IMR-90 (cell line): ENCODE results near the gene ZNF573. TPM values are rescaled to one million over a fixed set of nuclear protein-coding genes. Genes with fewer than 3 reads are reported as not detected.

ENCODE experiments used
- ATAC-seq: fragments of 200-7000 bp; cut with Tn5 transposase; 2 replicates; pipeline ENCODE4 v1.9.1; 2020; ENCODE audit warnings: low read depth, mild to moderate bottlenecking, moderate library complexity
- BruUV-seq: library from RNA; stranded (reverse); fragments of 400-500 nt; replicated peaks from 2 replicates; lab custom pipeline; 2021; lab: Mats Ljungman, UMichigan
- CTCF ChIA-PET: fragments of 300-600 bp; formaldehyde crosslinking; extraction: SDS; loops from one replicate; lab custom pipeline; 2021; ENCODE audit warnings: antibody characterized with exemption; lab: Yijun Ruan, JAX
- POLR2A ChIA-PET: fragments of 300-600 bp; sonication (Branson Sonifier 250); formaldehyde crosslinking; loops from one replicate; lab custom pipeline; 2022; ENCODE audit warnings: antibody characterized with exemption; ENCODE audit not compliant: unreplicated experiment; lab: Charles Lee
- DNase-seq: peaks from one replicate; pipeline ENCODE4 v3.0.0; 2013
- H2AFZ ChIP-seq: replicated peaks from 2 replicates; pipeline ENCODE3; 2013; ENCODE audit warnings: low read length, mild to moderate bottlenecking; ENCODE audit not compliant: poor library complexity
- H2AK5ac ChIP-seq: 2 replicates; pipeline ENCODE4 v1.6.1; 2013; ENCODE audit warnings: low read depth, low read length, inconsistent platforms
- H2AK9ac ChIP-seq: replicated peaks from 2 replicates; pipeline ENCODE3; 2013; ENCODE audit warnings: mild to moderate bottlenecking, low read depth, low read length, moderate library complexity; ENCODE audit not compliant: poor library complexity
- H2BK120ac ChIP-seq: 2 replicates; pipeline ENCODE4 v1.6.1; 2013; ENCODE audit warnings: low read depth, low read length, inconsistent platforms
- H2BK15ac ChIP-seq: 3 replicates; pipeline ENCODE4 v1.6.1; 2013; ENCODE audit warnings: low read depth, low read length, inconsistent platforms
- H2BK20ac ChIP-seq: 2 replicates; pipeline ENCODE4 v1.6.1; 2013; ENCODE audit warnings: low read depth, mild to moderate bottlenecking, inconsistent platforms, low read length, moderate library complexity
- H2BK5ac ChIP-seq: 2 replicates; pipeline ENCODE4 v1.6.1; 2013; ENCODE audit warnings: mild to moderate bottlenecking, low read depth, low read length, inconsistent platforms; ENCODE audit not compliant: poor library complexity, severe bottlenecking
- H3K14ac ChIP-seq: replicated peaks from 2 replicates; pipeline ENCODE4 v1.6.1; 2013; ENCODE audit warnings: low read depth, low read length, inconsistent platforms
- H3K18ac ChIP-seq: 2 replicates; pipeline ENCODE4 v1.6.1; 2013; ENCODE audit warnings: low read depth, low read length, control low read depth
- H3K23ac ChIP-seq: 2 replicates; pipeline ENCODE4 v1.6.1; 2013; ENCODE audit warnings: low read depth, low read length, inconsistent platforms
- H3K27ac ChIP-seq: 2 replicates; pipeline ENCODE4 v1.5.1; 2013; ENCODE audit warnings: mild to moderate bottlenecking, control low read depth, low read length; ENCODE audit not compliant: insufficient read depth
- H3K27me3 ChIP-seq: 2 replicates; pipeline ENCODE4 v1.6.1; 2013; ENCODE audit warnings: low read length; ENCODE audit not compliant: control insufficient read depth, insufficient read depth
- H3K36me3 ChIP-seq: 2 replicates; pipeline ENCODE4 v1.6.1; 2013; ENCODE audit warnings: low read length, mixed read lengths; ENCODE audit not compliant: control insufficient read depth, insufficient read depth
- H3K4ac ChIP-seq: 2 replicates; pipeline ENCODE4 v1.6.1; 2013; ENCODE audit warnings: low read depth, low read length, inconsistent platforms
- H3K4me1 ChIP-seq: 2 replicates; pipeline ENCODE4 v1.6.1; 2013; ENCODE audit warnings: low read length, mixed read lengths; ENCODE audit not compliant: control insufficient read depth, insufficient read depth
- H3K4me2 ChIP-seq: 2 replicates; pipeline ENCODE4 v1.6.1; 2013; ENCODE audit warnings: low read depth, mild to moderate bottlenecking, control low read depth, low read length, moderate library complexity
- H3K4me3 ChIP-seq: 2 replicates; pipeline ENCODE4 v1.5.1; 2013; ENCODE audit warnings: low read depth, mild to moderate bottlenecking, control low read depth, low read length, moderate library complexity; ENCODE audit not compliant: insufficient read depth
- H3K56ac ChIP-seq: 2 replicates; pipeline ENCODE4 v1.6.1; 2013; ENCODE audit warnings: low read length, inconsistent platforms; ENCODE audit not compliant: insufficient read depth; ENCODE audit errors: extremely low read depth
- H3K79me1 ChIP-seq, 2 experiments: 2 replicates each; pipeline ENCODE4 v1.6.1; 2013; ENCODE audit warnings: low read length in 2 of 2, inconsistent platforms in 1 of 2, low read depth in 1 of 2
- H3K9ac ChIP-seq: 2 replicates; pipeline ENCODE4 v1.6.1; 2013; ENCODE audit warnings: low read depth, low read length, control low read depth
- H3K9me1 ChIP-seq: 2 replicates; pipeline ENCODE4 v1.6.1; 2013; ENCODE audit warnings: low read length, inconsistent platforms; ENCODE audit not compliant: insufficient read depth
- H3K9me3 ChIP-seq: 2 replicates; pipeline ENCODE4 v1.6.1; 2013; ENCODE audit warnings: low read length; ENCODE audit not compliant: control insufficient read depth, insufficient read depth
- H4K20me1 ChIP-seq: 2 replicates; pipeline ENCODE4 v1.6.1; 2013; ENCODE audit warnings: low read length, inconsistent platforms; ENCODE audit not compliant: insufficient read depth
- H4K5ac ChIP-seq: 2 replicates; pipeline ENCODE4 v1.6.1; 2013; ENCODE audit warnings: mild to moderate bottlenecking, low read depth, low read length, control low read depth
- H4K8ac ChIP-seq, 2 experiments: 2 replicates each; pipeline ENCODE4 v1.6.1; 2013; ENCODE audit warnings: low read depth in 2 of 2, low read length in 2 of 2, control low read depth in 1 of 2, inconsistent platforms in 1 of 2
- H4K91ac ChIP-seq: 2 replicates; pipeline ENCODE4 v1.6.1; 2013; ENCODE audit warnings: low read depth, low read length, inconsistent platforms; ENCODE audit not compliant: insufficient read depth
- MAFK ChIP-seq: IDR thresholded peaks from 2 replicates; pipeline ENCODE4 v1.6.1; 2012; ENCODE audit warnings: low read depth, low read length, improper control_type of control experiment
- MXI1 ChIP-seq: IDR thresholded peaks from 2 replicates; pipeline ENCODE4 v1.6.1; 2012; ENCODE audit warnings: low read depth, mild to moderate bottlenecking, low read length, moderate library complexity, borderline replicate concordance
- WGBS, 2 experiments: methylation state at CpG; one replicate each; pipeline versions ENCODE4 v1.1.5 to v1.1.7; 2013; ENCODE audit warnings: missing lambda C conversion rate in 2 of 2; ENCODE audit not compliant: insufficient read length in 1 of 2; ENCODE audit errors: extremely low coverage in 2 of 2; 5-methylcytosine and 5-hydroxymethylcytosine counted together
- dilution Hi-C: fragments of 300-500 bp; cut with HindIII; formaldehyde crosslinking; loops from one replicate; pipeline ENCODE4 v1.14.3; 2018; ENCODE audit warnings: low sequenced_read_pairs; ENCODE audit not compliant: unreplicated experiment
- in situ Hi-C: fragments of 300-500 bp; cut with MboI; formaldehyde crosslinking; loops from 3 replicates; pipeline ENCODE4 v1.14.3; 2019; ENCODE audit warnings: low sequenced_read_pairs, inconsistent platforms, mixed read lengths
- intact Hi-C: fragments of 100-400 bp; cut with micrococcal nuclease; formaldehyde crosslinking; loops from 2 replicates; pipeline ENCODE4 v1.10.0; 2022
- polyA plus RNA-seq, 3 experiments: library from polyadenylated mRNA; depleted of rRNA; stranded (reverse); fragments of >200 nt; gene quantifications; 2 replicates each; pipeline ENCODE4 v1.2.3, GENCODE V29; 2012; ENCODE audit warnings: low replicate concordance in 1 of 3
- total RNA-seq: library from RNA; depleted of rRNA; stranded (reverse); fragments of >200 nt; gene quantifications from 2 replicates; pipeline ENCODE4 v1.2.3, GENCODE V29; 2012

Gene ZNF573
- total and polyA plus RNA-seq, 2 of the 4 experiments (the other 2 are of a cell fraction) = 0.80 to 3.2 TPM

- Histone ChIP-seq H3K27me3 (no peaks in the 10 kb centered on the region), H3K9ac (no peak overlapping the region), H3K4ac (no peak overlapping the region), H3K56ac (no peak overlapping the region), H3K23ac (no peak overlapping the region), H3K4me2 (no peak overlapping the region), H4K91ac (no peak overlapping the region), H3K36me3 (peaks cover 1% of the 10 kb centered on the region; the same call in 1 of the 2 replicates), H3K14ac (no peak overlapping the region), H2BK120ac (no peak overlapping the region), H3K27ac (no peak overlapping the region), H4K8ac (no peak overlapping the region), H2BK15ac (no peak overlapping the region), H3K79me1 (peaks cover 8 to 11% of the 10 kb centered on the region in 2 experiments), H3K9me3 (no peaks in the 10 kb centered on the region), H2BK20ac (no peak overlapping the region), H2BK5ac (no peak overlapping the region), H3K9me1 (no peaks in the 10 kb centered on the region), H3K18ac (no peak overlapping the region), H2AK9ac (no peak overlapping the region), H3K4me3 (no peak overlapping the region), H4K20me1 (no peaks in the 10 kb centered on the region), H4K5ac (no peak overlapping the region), H2AFZ (no peak overlapping the region), H3K4me1 (peaks cover 5% of the 10 kb centered on the region; the same call in 1 of the 2 replicates), H2AK5ac (no peak overlapping the region)
- in situ Hi-C loops (no loop called here), intact Hi-C loops (no loop called here), dilution Hi-C loops (no loop called here)
- ATAC-seq (no peak), DNase-seq (no peak)
- TF ChIP-seq MXI1 = no peak
- peak; percentile 86 for TF ChIP-seq MAFK
- WGBS, 2 experiments = no CpG with 5 or more reads among the region's 2 CpGs
- ChIA-PET CTCF (no interaction called here), POLR2A (no interaction called here)
- BruUV-seq = no TSS peak
Measured at GRCh38 chr19:37716140-37716539, 63.2 kb downstream of the ZNF573 start.
